ENCODE measurements around the gene SNX10.

SNX10 gene

GRCh38 chr7:26337232-26337865, 45.7 kb downstream of the SNX10 start:
- no peak for DNase-seq (ENCODE audit: low read depth in 2 of 2)

GRCh38 chr7:26340476-26341018, 48.9 kb downstream of the SNX10 start:
- DNase-seq (ENCODE audit: low read depth in 2 of 2) = no peak

DNA sequence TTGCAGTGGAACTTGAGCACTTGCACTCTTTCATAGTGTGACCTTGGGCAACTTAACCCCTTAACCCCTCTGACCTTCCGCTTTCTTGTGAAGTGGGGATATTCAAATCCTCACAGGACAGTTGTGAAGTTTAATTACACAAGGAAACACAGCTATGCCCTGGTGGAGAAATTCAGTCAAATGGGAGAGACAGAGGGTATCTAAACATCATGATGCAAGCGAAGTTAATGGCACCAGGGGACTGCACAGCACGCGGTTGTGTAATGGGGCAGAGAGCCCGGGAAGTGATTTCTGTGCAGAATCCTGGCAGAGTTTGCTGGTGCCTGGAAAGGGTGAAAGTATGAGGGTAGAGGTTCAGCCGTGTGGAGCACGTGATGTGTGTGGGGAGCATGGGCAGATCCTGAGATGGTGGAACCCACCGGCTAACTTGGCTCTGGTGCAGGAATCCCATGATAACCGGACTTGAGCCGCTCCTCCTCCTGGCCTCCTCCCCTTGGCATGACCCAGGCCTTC, 51.7 kb downstream of the SNX10 start:
- no peak for DNase-seq (ENCODE audit: low read depth in 2 of 2)

DNA sequence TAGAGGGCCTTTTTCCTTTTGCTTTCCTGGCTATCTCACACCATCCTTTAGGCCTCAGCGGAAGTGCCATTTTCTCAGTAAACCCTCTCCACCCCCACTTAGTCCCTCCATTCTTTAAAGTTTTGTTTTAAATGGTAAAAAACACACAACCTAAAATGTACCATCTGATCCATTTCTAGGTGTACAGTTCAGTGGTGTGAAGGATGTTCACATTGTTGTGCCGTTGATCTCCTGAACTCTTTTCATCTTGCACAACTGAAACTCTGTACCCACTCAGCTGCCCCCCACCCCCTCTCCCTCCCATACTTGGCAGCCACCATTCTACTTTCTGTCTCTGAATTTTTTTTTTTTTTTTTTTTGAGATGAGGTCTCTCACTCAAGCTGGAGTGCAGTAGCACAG, 52.2 kb downstream of the SNX10 start:
- no peak for DNase-seq (ENCODE audit: low read depth in 2 of 2)

DNA sequence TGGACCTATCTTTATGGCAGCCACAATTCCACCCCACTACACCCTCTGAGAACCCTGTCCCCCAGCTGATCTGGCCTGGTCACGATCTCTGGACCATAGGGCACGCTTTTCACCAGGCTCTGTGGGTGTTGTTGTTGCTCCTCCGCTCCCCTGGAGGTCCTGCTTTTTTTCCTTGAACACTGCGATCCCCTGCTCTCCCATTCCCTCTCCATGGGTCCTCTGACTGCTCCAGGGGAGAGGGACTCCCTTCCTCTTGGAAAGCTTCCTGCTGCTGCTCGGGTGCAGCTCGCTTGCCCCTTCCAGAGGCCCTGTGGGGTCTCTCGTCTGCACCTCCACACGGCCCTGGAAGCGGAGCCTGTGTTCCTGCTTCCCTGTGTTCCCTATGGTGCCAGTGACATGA, 53.5 kb downstream of the SNX10 start:
- no peak for DNase-seq (ENCODE audit: low read depth in 2 of 2)

DNA sequence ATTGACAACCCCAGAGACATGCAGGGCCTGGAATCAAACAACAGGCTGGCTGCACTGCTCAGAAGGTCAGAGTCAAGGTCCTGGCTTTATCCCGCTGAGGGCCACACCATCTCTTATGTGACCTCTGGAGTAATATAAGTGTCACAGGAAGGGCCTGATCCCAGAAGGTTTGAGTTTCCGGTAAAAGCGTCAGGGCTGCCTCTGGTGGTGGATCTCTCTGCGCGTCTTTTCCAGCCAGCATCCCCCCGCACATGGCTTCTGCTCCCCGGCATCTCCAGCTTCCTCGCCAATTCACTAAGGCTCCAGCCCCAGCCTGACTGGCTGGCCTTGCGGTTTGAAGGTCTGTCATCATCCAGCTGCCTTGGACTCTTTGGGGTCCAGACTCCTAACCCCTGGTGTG, 54.2 kb downstream of the SNX10 start:
- no peak for DNase-seq (ENCODE audit: low read depth in 2 of 2)

DNA sequence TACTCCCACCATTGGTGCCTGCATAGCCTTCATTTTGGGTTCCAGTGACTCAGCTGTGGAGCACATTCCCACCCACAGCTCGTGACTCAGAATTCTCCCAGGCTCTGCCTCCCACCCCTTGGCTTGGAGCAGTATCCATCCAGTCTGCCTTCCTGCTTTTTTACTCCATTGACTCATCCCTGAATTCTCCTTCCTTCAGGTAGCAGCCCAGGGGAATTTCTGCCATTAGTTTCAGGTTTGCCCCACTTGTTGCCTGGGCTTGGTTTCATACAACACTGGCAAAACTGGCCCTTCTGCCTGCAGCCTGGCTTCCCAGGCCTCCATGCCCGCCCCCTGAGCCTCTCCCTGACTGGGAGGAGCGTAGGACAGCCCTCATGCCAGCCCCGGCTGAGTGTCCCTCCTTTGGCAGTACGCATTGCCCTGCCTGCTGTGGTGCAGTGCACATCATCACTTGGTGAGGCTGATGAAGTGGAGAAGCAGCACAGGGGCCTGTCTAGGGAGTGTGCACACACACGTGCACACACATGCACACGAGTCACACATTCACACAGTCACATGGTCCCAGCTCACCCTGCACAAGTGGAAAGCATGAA, 55.0 kb downstream of the SNX10 start:
- no peak for DNase-seq (ENCODE audit: low read depth in 2 of 2)

DNA sequence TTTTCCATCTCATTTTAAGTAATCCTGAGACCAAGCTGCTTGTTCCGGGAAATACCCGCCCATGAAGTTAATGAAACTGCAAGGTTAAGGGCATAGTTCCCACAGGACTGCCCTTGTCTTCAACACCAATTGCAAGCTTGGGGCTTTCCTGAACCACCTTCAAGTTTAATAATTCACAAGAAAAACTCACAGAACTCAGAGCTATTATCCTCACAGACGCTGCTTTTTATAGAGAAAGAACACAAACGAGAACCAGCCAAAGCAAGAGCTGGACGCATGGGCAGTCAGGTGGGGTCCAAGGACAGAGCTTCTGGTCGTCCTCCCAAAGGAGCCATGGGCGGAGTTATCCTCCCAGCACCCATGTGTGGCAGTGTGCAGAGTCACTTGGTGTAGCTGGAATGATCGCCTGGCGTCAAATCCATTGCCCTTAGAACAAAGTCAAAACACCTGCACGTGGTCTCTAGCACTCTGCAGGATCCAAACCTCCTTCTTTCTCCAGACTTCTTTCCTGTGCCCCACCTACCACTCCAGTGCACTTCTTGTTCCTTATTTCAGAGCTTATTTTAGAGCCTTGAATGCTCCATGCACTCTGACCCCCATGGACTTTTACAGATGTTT, 56.7 kb downstream of the SNX10 start:
- DNase-seq (ENCODE audit: low read depth in 2 of 2) = no peak

- no peak for DNase-seq (ENCODE audit: low read depth in 2 of 2)
These were observed 57.6 kb downstream of the SNX10 start for GRCh38 chr7:26349005-26349915.

DNA sequence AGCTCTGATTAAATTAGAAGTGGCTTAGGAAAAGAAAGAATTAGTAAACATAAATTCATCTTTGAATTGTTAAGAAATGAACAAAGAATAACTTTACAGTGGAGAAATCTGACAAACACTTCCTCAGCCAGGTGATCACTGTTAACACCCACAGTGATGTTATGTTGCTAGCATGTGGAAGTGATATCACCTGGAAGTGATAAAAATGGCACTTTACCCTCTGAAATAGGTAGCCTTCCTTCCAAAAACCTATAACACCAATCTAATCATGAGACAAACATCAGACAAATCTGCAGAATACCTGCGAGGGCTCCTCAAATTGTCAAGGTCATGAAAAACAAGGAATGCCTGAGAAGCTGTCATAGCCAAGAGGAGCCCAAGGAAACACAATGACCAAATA, 59.5 kb downstream of the SNX10 start:
- DNase-seq (ENCODE audit: low read depth in 2 of 2) = no peak

DNA sequence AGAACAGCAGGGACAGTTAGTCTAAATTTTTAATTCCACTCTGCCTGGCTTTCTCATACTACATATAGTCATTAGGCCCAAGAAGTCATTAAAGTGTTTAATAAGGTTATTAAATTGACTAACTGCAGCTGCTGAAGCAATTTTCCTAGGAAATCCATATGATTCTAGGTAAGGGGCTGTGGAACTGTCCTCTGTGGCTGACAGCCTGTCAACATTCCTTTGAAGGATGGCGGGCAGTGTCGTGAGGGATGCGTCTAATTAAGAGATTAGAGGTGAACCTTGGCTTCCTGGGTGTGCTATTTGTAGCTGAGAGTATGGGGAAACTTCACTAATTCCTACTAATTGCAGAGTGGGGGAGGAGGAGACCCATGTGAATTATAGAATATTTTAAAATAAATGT, 64.6 kb downstream of the SNX10 start:
- DNase-seq (ENCODE audit: low read depth in 2 of 2) = no peak

DNA sequence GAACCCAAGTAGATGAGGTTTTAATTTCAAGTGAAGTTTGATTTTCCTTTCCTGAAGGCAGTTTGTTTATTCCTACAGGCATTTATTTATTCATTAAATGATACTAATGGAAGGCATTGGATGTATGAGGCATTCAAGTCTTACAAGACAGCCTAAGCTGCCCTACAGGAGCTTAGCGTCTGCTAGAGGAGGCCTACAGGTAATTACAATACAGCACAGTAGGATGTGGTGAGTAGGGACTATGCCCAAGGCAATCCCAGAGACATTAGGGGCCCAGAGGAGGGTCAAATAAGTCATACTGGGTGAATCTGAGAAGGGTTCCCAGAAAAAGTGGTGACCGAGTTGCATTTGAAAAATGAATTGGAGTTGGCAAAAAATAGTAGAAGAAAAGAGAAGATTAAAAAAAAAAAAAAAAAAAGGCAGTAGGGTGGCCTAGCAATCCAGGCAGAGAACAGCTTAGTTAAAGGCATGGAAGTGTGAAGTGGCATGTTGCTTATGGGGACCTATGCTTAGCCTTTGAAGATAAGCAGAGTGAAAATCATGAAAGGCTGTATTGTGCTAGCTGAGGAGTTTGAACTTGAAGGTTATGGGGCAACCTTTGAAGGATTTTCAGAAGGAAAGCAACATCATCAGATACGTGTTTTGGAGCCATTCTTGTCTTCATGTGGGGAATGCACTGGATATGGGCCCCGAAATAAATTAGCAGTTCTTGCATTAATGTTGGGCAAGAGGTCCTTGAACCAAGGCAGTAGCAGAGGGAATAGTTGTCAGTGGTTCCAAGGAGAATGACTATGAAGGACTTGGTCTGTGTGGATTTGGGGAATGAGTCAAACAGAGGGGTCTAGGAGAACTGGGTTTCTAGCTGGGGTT, 65.5 kb downstream of the SNX10 start:
- DNase-seq (ENCODE audit: low read depth in 2 of 2) = no peak

DNA sequence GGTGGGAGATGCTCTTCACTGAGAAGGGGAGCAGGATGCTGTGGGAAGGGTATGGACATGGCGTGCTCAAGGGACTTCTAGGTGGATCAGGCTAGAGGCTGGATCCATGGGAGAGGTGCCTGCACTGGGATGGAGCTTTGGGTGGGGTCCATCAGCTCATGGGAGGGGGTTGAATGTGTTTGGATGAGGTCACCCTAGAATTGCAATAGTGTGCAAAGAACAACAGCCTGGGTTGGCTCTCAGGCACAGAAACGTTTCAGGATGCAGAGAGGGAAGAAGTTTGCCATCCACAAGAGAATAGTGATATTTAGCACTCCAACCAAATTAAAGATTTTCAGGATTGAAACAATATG, 66.1 kb downstream of the SNX10 start:
- no peak for DNase-seq (ENCODE audit: low read depth in 2 of 2)

DNA sequence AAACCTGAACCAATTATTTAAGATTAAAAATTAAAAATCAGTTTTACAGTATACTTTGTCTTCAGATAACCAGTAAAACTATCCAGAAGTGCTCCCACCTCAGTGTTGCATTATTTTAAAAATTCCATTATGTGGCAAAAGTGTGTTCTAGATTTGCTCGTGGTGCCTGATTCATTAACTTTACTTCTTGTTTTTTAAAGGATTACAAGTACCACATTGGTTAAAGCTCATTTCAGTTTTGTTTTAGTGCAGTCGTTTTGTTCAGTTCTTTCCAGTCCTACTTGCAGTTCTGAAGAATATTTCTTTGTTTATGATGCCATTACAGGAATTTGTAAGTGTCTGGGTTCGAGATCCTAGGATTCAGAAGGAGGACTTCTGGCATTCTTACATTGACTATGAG, 69.0 kb downstream of the SNX10 start:
- DNase-seq (ENCODE audit: low read depth in 2 of 2) = no peak

- DNase-seq (ENCODE audit: low read depth in 2 of 2) = no peak
These were observed 70.0 kb downstream of the SNX10 start for GRCh38 chr7:26361637-26362036.

DNA sequence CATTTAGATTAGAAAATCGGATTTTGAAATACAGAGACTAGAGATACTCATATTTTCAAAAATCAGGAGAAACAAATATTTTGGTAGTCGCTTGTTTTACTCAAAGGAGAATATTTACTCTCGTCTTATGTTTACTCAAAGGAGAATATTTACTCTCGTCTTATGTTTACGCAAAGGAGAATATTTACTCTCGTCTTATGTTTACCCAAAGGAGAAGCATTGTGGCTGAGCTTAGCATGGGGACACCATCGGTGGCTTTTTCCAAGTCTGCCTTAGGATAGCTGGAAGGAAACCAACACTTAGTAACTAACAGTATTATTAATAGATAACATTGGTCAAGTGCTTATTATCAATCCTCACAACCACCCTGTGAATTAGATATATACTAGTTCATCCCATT, 71.8 kb downstream of the SNX10 start:
- no peak for DNase-seq (ENCODE audit: low read depth in 2 of 2)

- DNase-seq (ENCODE audit: low read depth in 2 of 2) = no peak
These were observed 73.6 kb downstream of the SNX10 start for GRCh38 chr7:26365077-26365900.

- no peak for DNase-seq (ENCODE audit: low read depth in 2 of 2)
These were observed 74.2 kb downstream of the SNX10 start for GRCh38 chr7:26365901-26366275.

- DNase-seq (ENCODE audit: low read depth in 2 of 2) = no peak
These were observed 75.6 kb downstream of the SNX10 start for GRCh38 chr7:26367219-26367711.

GRCh38 chr7:26368542-26368941, 76.9 kb downstream of the SNX10 start:
- DNase-seq (ENCODE audit: low read depth in 2 of 2) = no peak

All from stimulated activated CD8-positive, alpha-beta memory T cell treated with anti-CD3 and anti-CD28 coated beads, Interleukin-2, amount 100 ng/mL, for 1 hour (primary cell).